Ishikawa (cell line): ENCODE data around the gene MARK3.

ENCODE experiments used
- CEBPB ChIP-seq: IDR thresholded peaks from 2 replicates; pipeline ENCODE4 v1.6.1; 2012
- EP300 ChIP-seq: IDR thresholded peaks from 2 replicates; pipeline ENCODE4 v1.6.1; 2012; ENCODE audit warnings: borderline replicate concordance
- NFIC ChIP-seq: IDR thresholded peaks from 2 replicates; pipeline ENCODE4 v1.6.1; 2012
- RAD21 ChIP-seq: IDR thresholded peaks from 2 replicates; pipeline ENCODE4 v1.6.1; 2012; ENCODE audit warnings: low read depth
- YY1 ChIP-seq: IDR thresholded peaks from 2 replicates; pipeline ENCODE4 v1.6.1; 2012; ENCODE audit warnings: low read depth
- ZBTB7A ChIP-seq: IDR thresholded peaks from 2 replicates; pipeline ENCODE4 v1.6.1; 2012; ENCODE audit warnings: low read depth
- TF ChIP-seq, protein P1 (sequence below): IDR thresholded peaks from 2 replicates; pipeline ENCODE4 v1.6.1; 2012; ENCODE audit warnings: low read depth, mild to moderate bottlenecking

DNA sequence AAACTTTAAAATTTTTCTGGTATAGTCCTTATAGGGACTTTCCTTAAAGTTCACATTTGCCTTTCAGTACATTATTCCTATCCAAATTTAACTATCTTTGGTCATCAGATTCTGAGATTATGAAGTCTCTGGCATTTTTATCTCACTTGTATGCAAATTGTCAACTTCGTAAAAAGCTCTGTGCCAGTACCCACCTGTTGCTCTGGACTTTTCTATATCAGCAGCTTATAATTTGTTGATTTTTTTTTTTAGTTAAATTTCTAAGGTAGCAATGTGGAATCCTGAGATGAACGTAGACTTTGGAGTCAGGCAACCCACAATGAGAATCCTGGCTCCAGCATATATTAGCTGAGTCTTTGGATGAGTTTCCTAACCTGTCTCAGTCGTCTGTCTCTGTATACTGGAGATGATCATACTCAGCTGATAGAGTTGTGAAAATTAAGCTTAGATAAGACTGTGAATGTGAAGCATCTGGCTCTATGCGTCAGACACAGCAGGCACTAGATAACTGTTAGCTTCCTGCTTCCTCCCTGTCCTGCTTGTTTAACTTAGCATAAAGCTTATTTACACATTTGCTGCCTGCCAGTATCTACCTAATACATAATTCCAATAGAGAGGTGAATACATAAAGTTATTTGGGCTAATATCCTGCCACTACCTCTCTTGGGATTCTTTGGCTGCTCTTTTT is 59.8 kb downstream of the MARK3 start:
- TF ChIP-seq, protein P1, sequence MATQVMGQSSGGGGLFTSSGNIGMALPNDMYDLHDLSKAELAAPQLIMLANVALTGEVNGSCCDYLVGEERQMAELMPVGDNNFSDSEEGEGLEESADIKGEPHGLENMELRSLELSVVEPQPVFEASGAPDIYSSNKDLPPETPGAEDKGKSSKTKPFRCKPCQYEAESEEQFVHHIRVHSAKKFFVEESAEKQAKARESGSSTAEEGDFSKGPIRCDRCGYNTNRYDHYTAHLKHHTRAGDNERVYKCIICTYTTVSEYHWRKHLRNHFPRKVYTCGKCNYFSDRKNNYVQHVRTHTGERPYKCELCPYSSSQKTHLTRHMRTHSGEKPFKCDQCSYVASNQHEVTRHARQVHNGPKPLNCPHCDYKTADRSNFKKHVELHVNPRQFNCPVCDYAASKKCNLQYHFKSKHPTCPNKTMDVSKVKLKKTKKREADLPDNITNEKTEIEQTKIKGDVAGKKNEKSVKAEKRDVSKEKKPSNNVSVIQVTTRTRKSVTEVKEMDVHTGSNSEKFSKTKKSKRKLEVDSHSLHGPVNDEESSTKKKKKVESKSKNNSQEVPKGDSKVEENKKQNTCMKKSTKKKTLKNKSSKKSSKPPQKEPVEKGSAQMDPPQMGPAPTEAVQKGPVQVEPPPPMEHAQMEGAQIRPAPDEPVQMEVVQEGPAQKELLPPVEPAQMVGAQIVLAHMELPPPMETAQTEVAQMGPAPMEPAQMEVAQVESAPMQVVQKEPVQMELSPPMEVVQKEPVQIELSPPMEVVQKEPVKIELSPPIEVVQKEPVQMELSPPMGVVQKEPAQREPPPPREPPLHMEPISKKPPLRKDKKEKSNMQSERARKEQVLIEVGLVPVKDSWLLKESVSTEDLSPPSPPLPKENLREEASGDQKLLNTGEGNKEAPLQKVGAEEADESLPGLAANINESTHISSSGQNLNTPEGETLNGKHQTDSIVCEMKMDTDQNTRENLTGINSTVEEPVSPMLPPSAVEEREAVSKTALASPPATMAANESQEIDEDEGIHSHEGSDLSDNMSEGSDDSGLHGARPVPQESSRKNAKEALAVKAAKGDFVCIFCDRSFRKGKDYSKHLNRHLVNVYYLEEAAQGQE = no peak
- TF ChIP-seq ZBTB7A (no peak), YY1 (no peak), EP300 (no peak), RAD21 (no peak), NFIC (no peak), CEBPB (no peak)
